Renal cortical epithelial cell (primary cell): ENCODE results near the gene SLC39A8. TPM values are rescaled to one million over a fixed set of nuclear protein-coding genes. Genes with fewer than 3 reads are reported as not detected.
A peak's percentile ranks its signal among the peaks of the same experiment; 100 is the strongest.
"Not testable (repeated sequence)": the region's sequence is repeated elsewhere in the genome, so short reads cannot be mapped to it uniquely, and the experiment has no call there.

Source experiments
- DNase-seq: peaks from one replicate; pipeline ENCODE4 v3.0.0-alpha.2; 2011; ENCODE audit warnings: low read depth
- total RNA-seq: library from RNA; depleted of rRNA; stranded (reverse); fragments of >200 nt; gene quantifications from 2 replicates; pipeline ENCODE4 v1.2.3, GENCODE V29; 2014

Gene SLC39A8
- total RNA-seq, 1 donor from 2014 or later: 23.7 TPM

GRCh38 chr4:102299354-102300107, 45.8 kb downstream of the SLC39A8 start:
- peak; percentile 48 for DNase-seq

GRCh38 chr4:102298716-102299115, 46.6 kb downstream of the SLC39A8 start:
- no peak for DNase-seq

GRCh38 chr4:102295153-102295862, 50.0 kb downstream of the SLC39A8 start:
- DNase-seq: no peak

DNA sequence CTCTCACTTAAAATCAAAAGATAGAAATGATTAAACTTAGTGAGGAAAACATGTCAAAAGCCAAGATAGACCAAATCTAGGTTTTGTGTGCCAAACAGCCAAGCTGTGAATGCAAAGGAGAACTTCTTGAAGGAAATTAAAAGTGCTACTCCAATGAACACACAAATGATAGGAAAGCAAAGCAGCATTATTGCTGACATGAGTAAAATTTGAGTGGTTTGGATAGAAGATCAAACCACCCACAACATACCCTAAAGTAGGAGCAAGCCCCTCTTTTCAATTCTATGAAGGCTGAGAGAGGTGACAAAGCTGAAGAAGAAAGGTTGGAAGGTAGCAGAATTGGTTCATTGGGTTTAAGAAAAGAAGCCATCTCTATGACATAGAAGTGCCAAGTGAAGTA, 56.8 kb downstream of the SLC39A8 start:
- DNase-seq: no peak

DNA sequence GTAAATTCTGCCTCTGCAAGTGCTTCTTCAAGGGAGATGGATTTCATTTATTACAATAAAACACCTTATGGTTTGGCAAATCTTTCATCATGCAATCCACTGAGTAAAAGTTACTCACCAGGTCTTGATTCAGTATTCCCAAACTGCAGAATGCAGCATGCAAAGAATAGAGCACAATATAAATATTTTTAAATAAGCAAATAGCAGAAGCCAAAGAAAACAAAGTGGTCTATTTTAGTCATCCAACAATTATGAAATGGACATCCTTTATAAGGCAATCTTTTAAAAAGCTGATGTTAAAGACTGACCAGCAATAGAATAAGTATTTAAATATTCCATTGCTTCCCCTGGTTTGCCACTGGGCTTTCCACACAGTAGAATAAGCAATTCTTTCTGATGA, 59.5 kb downstream of the SLC39A8 start:
- no peak for DNase-seq

- DNase-seq: no peak
These were observed 64.0 kb downstream of the SLC39A8 start for GRCh38 chr4:102281171-102281839.

DNA sequence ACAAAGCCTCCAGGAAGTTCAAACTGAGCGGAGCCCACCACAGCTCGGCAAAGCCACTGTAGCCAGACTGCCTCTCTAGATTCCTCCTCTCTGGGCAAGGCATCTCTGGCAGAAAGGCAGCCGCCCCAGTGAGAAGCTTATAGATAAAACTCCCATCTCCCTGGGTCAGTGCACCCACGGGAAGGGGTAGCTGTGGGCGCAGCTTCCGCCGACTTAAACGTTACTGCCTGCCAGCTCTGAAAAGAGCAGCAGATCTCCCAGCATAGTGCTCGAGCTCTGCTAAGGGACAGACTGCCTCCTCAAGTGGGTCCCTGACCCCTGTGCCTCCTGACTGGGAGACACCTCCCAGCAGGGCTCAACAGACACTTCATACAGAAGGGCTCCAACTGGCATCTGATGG, 72.0 kb downstream of the SLC39A8 start:
- DNase-seq: not testable (repeated sequence)

- no peak for DNase-seq
These were observed 73.0 kb downstream of the SLC39A8 start for GRCh38 chr4:102272318-102272717.

- DNase-seq: peak; percentile 58
These were observed 76.9 kb downstream of the SLC39A8 start for GRCh38 chr4:102268355-102268754.

DNA sequence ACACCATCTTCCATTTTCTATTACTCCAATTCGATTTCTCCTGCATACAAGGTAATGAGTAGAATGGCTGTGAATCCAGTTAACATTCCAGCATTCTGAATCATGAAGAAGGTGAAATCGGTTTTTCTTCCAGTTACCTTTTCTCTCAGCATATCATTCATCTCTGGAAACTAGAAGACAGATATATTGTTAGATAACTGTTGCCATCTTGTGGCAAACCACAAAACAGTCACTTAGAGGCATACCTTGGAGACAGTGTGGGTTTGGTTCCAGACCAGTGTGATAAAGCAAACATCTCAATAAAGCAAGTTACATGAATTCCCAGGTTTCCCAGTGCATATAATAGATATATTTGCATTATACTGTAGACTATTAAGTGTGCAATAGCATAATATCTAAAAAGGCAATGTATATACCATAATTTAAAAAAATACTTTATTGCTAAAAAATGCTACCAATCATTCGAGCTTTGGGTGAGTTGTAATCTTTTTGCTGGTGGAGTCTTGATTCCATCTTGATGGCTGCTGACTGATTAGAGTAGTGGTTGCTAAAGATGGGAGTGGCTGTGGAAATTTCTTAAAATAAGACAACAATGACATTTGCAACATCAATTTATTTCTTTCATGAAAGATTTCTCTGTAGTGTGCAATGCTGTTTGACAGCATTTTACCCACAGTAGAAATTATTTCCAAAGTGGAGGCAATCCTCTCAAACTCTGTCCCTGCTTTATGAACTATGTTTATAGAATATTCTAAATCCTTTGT, 82.1 kb downstream of the SLC39A8 start:
- peak; percentile 88 for DNase-seq

GRCh38 chr4:102259702-102260101, 85.6 kb downstream of the SLC39A8 start:
- no peak for DNase-seq

- no peak for DNase-seq
These were observed 86.2 kb downstream of the SLC39A8 start for GRCh38 chr4:102259081-102259480.

DNA sequence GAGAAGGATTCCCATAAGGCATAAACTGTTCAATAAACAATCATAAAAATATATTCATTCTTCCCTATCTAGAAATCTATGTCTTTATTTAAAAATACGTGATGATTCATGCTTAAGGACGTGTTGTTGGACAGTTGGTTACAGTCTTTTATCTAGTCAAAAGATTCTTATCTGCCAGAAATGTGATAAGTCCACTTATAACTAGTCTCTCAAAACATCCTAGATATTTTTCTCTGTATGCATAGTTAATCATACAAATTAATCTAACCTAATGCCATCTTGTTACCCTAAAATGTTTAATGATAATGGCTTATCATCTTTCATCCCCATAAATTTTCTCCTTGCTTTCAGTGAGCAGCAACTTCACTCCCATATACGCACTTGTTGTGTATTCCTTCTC, 89.0 kb downstream of the SLC39A8 start:
- DNase-seq: no peak

DNA sequence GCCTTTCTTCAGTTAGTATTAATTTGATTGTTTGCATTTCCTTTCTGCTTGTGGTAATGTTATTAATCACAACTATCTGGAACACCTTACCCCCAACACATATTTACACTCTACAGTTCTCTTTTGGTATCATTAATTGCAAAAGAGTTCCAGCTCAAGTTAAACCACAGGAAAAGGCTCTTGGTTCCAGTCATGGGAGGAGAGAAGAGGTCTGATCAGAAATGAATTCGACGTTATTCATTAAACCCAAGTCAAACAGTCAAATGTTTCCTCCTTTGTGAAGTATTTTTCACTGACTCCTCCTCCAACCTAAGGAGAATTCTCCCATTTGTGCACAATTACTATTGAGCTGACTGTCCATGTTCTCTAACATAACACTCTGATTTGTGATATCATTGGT, 91.4 kb downstream of the SLC39A8 start:
- peak; percentile 83 for DNase-seq

GRCh38 chr4:102252171-102252570, 93.1 kb downstream of the SLC39A8 start:
- no peak for DNase-seq

GRCh38 chr4:102250341-102250740, 94.9 kb downstream of the SLC39A8 start:
- no peak for DNase-seq

- no peak for DNase-seq
These were observed 98.2 kb downstream of the SLC39A8 start for GRCh38 chr4:102247041-102247440.

GRCh38 chr4:102246416-102246815, 98.9 kb downstream of the SLC39A8 start:
- no peak for DNase-seq

- DNase-seq: no peak
These were observed 100.3 kb downstream of the SLC39A8 start for GRCh38 chr4:102244878-102245535.

GRCh38 chr4:102243296-102243695, 102.0 kb downstream of the SLC39A8 start:
- DNase-seq: not testable (repeated sequence)

DNA sequence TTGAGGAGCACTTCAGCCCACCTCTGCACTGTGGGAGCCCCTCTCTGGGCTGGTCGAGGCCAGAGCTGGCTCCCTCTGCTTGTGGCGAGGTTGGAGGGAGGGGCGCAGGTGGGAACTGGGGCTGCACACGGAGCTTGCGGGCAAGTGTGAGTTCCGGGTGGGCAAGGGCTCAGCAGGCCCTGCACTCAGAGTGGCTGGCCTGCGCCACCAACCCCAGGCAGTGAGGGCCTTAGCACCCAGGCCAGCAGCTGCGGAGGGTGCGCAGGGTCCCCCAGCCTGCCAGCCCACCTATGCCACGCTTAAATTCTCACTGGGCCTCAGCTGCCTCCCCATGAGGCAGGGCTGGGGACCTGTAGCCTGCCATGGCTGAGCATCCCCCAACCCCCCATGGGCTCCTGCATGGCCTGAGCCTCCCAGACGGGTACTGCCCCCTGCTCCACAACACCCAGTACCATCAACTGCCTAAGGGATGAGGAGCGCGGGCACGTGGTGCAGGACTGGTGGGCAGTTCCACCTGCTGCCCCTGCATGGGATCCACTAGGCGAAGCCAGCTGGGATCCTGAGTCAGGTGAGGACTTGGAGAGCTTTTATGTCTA, 110.9 kb downstream of the SLC39A8 start:
- DNase-seq: no peak
